Activated CD4-positive, CD25-positive, alpha-beta regulatory T cell treated with anti-CD3 and anti-CD28 coated beads, Interleukin-2, amount 50 U/mL, for 72 hours (primary cell): Measurements from ENCODE around the gene LAMA2.

Experiments
- DNase-seq: peaks from one replicate; pipeline ENCODE4 v3.0.0; 2021

LAMA2 gene

DNA sequence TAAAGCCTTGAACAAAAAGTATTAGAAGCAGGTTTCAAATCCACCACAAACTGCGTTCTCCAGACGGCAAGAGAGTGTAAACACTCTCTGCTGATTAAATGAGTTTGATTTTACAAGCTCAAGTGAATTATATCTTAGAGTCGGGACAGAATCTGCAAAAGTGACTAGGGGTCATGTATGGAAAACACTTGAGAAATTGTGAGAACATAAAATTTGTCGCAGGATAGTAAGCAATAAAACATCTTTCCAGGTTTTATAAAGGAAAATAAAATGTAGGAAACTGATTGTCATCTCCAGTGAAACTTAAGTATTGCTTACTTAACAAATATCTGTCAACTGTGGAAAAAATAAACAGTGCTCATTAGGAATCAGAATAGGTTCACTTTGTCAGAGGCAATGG, 452.9 kb downstream of the LAMA2 start:
- DNase-seq = no peak

DNA sequence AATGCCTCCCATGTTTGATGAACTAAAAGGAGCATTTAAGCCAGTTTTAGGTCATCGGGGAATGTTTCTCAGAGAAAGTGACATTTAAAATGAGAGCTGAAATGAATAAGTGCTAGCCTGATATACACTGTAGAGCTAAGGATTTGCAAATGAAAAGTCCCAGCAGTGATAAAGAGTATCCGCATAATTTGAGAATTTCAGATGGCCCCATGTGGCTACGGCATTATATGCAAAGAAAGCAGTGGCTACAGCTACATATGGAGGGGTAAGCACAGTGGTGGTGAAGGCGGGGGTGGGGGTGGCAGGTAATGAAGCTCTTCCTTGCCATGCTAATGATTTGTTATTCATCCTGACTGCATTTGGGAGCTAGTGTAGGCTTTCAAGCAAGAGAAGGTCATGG, 455.7 kb downstream of the LAMA2 start:
- DNase-seq = no peak

DNA sequence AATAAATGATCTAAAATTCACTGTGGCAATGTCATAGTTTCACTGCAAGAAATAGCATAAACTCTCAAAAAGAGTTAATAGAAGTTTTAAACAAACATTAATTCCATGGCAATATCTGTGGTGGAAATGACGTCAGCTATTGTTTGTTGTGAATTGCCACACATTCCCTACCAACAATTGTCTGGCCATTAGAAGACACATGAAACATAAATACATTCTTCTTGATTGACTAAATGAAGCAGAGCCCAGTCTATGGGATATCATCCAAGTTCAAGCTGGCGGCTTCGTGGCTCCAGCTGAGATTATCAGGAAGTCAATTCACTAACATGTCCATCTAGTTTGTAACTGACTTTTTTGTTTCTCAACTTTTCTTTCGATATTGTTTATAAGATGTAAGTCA, 458.0 kb downstream of the LAMA2 start:
- no peak for DNase-seq

DNA sequence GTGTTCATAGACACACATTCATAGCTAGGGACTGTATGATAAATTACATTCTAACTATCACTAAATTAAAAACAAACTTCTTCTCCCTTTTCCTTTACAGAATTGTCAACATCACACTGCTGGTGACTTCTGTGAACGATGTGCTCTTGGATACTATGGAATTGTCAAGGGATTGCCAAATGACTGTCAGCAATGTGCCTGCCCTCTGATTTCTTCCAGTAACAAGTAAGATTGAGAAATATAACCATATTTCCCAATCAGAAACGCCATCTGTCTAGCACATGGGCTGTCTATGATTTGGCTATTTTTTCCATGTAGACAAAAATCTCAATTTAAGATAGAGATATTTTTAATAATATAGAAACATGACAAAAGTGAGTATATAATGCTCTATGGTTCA, 459.3 kb downstream of the LAMA2 start:
- no peak for DNase-seq

DNA sequence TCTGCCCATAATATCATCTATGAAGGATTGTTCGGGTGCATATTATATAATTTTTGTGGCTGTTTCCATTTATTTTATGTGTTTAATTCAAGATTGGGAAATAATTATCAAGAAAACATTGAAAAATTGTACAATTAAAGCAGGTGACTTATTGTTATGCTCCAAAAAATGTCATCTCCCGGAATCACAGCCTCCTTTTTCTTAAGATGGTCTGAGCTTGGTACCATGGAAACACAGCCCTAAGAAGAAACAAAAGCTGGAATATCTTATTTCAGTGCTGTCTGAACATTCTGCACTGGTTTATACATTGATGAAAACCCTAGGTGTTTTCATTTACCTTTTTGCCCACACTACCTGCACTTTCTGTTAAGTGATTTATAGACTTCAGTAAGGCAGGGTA, 459.9 kb downstream of the LAMA2 start:
- no peak for DNase-seq

DNA sequence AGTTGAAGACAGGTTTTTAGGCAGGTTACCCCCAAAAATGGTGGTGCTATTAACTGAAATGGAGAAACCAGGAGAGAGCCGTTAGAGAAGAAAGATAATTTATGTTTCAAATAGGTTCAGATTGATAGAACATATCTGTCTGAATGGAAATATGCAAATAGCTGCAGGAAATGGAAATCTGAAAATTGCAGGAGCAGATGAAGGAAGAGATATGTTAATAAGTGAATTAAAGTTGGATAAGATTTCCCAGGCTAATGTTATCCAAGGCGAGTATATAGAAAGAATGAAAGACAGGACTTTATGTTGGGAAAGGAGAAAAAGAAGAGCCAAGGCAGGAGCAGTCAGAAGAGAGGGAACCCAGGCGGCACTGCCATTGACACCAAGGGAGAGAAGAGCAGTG, 461.4 kb downstream of the LAMA2 start:
- DNase-seq = no peak

DNA sequence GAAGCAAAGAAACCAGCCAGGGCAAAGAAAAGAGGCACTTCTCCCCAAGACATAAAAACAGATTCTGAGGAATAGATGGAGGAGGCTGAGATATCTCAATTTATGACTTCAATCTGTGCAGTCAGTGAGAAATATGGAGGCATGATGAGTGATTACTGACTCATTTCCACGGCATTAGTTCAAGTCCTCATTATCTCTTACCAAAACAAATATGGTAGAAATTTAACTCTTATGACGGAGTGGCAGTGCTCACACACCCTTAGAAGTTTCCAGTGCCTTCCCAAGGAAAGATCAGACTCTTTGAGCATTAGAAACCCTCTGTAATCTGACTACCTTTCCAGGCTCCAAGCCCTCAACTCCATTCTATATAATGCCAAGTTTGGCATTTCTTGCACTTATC, 463.0 kb downstream of the LAMA2 start:
- DNase-seq = no peak

GRCh38 chr6:129346964-129347363, 464.0 kb downstream of the LAMA2 start:
- no peak for DNase-seq

DNA sequence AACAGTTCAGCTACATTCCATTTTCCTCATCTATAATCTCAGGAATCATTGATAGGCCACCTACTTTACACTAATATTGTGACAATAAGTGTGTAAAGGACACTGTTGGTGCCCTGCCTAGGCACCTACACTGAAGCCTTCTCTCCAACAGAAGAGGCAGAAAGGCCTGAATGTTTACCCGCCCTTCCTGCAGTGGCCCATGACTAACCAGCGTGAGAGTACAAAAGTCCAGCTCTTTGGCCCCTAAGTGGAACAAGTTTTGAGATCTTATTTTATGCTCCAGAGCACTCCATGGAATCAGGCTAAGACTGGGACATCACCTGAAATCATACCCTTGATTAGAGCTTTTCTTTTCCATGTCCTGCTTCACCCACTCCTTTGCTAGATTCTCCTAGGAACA, 467.3 kb downstream of the LAMA2 start:
- no peak for DNase-seq

DNA sequence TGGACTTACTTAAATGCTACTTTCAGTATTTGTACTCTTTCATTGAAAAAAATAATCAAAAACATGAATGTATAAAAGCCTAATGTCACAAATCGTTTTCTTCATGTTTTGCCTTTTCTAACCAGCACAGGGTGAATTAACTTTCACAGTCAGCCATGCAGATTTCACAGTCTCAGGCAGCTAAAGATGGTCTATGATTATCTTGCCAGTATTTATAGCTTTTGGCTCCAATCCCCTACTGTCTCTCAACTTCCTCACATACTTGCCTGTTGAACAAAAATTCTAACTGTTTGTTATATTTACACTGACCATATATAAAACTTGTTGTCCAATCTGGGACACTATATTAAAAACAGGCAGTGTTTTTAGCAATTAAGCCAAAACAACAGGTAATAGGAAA, 468.9 kb downstream of the LAMA2 start:
- DNase-seq = no peak

DNA sequence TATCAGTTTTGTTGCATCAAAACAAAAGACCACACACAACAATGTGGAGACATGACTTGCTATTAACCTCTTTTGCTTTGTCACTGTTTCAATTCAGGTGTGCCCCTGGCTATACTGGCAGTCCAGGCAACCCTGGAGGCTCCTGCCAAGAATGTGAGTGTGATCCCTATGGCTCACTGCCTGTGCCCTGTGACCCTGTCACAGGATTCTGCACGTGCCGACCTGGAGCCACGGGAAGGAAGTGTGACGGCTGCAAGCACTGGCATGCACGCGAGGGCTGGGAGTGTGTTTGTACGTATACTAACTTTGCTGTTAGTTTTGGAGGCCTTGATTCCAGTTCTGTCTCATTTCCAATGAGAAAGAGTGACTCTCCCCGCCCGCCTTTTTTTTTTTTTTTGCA, 470.1 kb downstream of the LAMA2 start:
- DNase-seq = no peak

- DNase-seq = no peak
Measured at GRCh38 chr6:129356129-129356528, 473.2 kb downstream of the LAMA2 start.

DNA sequence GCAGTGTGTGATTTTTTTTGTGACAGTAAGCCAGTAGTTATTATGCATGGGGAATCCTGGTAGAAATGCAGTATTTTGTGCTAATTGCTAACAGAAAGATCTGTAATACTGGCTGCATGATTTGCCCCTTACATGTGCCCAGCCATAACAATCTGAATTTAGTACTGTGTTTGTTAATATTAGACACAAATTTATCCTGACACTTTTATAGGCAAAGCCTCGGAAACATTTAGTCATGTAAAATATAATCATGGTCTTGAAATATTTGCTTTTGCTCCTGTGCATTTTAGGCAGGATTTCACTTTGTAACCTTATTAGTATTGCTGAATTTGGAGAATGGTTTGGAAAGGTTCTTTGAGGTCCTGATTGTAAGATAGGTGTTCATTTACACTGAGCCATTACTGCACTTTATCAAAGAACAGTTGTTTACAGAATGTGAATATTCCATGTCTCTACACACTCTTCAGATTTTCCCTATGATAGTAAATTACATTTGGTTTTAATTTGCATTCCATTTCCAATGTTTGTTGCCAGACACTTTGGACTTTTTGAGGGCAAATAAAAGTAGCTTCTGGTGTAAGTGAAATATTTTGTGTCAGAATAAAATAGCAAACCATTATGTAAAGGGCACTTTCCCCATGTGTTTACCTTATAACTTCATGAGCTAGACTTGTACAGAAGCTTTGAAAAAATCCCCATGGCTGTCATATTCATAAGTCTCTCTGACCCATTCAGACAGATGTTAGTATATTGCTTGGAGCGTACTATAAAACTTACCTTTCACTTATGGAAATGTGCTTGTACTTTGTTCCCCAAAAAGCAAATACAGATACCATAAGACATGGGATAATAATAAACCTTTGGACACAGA, 477.1 kb downstream of the LAMA2 start:
- no peak for DNase-seq

- no peak for DNase-seq
Measured at GRCh38 chr6:129360682-129360955, 477.7 kb downstream of the LAMA2 start.

GRCh38 chr6:129364037-129364436, 481.1 kb downstream of the LAMA2 start:
- no peak for DNase-seq

GRCh38 chr6:129364767-129365166, 481.8 kb downstream of the LAMA2 start:
- no peak for DNase-seq

GRCh38 chr6:129368076-129368475, 485.1 kb downstream of the LAMA2 start:
- no peak for DNase-seq

- no peak for DNase-seq
Measured at GRCh38 chr6:129368970-129369369, 486.0 kb downstream of the LAMA2 start.

DNA sequence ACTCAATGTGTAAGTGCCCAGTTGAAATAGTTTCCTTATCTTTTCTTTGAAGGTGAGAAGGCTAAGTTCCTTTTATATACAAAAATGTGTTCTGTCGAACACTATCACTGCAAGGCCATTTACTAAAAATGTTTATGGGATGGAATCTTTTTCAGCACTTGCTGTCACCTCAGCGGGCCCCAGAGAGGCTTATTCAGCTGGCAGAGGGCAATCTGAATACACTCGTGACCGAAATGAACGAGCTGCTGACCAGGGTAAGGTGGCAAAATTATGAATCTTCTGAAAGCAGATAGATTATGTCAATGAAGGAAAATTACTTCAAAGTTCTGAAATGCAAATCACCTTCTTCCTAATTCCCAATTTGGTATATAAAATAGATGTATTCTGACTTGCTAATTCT, 486.8 kb downstream of the LAMA2 start:
- no peak for DNase-seq

DNA sequence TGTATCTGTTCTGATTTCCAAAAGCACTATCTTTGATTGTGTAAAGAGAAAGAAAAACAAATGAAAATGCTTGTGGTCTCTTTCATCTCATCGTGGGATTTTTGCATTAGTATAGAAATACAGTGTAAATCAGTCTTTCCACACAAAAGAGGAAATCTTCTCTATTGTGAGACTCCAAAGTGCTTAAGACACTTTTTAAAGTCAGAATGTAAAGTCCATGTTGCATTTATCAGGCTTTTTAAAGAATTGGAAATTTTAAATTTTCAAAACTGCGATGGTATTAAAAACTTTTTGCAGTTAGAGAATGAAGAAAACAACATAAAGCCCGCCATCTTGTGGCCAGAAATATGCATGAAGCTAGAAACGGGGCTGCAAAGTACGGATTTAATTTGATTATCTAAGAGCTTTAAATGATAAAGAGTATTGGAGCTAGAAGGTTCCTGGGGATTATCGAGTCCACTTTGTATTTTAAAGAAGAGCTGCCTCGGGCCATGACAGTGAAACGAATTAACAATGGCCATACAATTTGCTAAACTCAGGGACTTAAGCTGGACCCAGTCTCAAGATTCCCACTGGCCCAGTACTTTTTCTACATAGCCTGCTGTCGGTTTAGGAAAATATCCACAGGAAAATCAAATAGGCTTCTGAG, 487.5 kb downstream of the LAMA2 start:
- no peak for DNase-seq

GRCh38 chr6:129381885-129382284, 498.9 kb downstream of the LAMA2 start:
- no peak for DNase-seq

DNA sequence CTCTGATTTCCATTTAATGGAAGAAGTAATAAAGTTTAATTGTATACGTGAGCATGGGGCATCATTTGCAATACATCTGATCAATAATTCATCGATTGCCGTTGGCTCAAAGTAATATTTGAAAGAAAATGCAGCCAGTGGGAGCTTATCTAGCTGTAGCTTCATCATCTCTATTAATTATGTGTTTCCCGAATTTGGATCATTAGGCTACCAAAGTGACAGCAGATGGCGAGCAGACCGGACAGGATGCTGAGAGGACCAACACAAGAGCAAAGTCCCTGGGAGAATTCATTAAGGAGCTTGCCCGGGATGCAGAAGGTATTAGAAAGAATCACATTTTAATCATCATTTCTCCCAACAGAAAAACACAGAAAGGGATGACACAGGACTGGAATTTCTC, 500.0 kb downstream of the LAMA2 start:
- no peak for DNase-seq

DNA sequence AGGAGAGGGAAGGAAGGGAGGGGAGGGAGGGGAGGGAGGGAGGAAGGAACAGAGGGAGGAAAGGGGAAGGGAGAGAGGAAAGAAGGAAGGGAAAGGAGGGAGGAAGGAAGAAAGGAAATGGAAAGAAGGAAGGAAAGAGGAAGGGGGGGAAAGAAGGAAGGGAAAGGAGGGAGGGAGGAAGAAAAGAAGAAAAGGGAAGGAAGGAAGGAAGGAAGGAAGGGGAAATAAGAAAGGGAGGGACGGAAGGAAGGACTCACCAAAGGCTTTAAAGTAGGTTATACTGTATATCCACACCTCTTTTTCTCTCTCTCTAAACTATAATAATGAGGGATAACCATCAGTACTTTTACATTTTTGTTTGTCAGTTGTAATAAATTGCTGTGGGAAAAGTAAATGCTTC, 502.2 kb downstream of the LAMA2 start:
- no peak for DNase-seq

DNA sequence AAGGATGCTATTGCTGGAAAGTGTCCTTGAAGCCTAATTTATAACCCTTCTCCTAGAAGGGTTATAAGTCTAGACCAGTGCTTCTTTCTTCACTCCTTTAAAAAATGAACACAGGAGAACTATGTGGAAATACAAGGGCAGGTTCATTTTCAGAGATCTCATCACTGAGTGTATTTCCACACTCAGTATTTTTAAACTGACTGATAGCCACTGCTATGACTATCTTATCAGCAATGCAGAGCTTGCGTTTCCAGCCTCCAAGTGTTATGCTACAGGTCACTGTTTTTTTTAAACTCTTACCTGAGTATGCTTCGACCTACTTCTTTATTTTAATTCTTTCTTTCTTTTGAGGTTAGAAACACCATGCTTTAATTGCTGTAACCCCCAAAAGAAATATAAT, 508.0 kb downstream of the LAMA2 start:
- no peak for DNase-seq

DNA sequence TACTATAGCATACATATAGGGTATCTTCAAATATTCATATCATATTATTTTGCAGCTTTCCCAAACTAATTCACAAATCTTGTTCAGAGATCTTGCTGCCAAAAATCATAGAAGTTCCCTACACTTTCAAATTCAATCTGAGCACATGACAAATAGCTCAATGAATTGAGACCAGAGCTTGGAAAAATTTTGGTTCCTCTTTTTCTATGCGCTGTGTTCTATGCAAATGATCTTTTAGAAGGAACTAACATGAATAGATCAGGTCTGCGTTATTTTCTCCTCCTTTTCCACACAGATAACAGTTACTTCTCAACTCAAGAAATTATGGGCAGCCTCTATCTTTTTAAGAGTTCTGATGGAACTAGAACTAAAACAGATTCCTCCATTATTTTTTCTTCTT, 510.7 kb downstream of the LAMA2 start:
- DNase-seq = no peak
